SK-N-SH (cell line): Measurements from ENCODE around the gene CHD9. TPM values are rescaled to one million over a fixed set of nuclear protein-coding genes. Genes with fewer than 3 reads are reported as not detected.
A peak's percentile ranks its signal among the peaks of the same experiment; 100 is the strongest.

Source experiments
- CTCF ChIA-PET: fragments of 300-600, 350-600 bp; formaldehyde crosslinking; extraction: SDS; loops from one replicate; lab custom pipeline; 2021; lab: Yijun Ruan, JAX
- POLR2A ChIA-PET: fragments of 350-600 bp; sonication (Branson Sonifier 250); formaldehyde crosslinking; extraction: SDS; loops from one replicate; lab custom pipeline; 2020; ENCODE audit warnings: antibody characterized with exemption, inconsistent platforms; lab: Yijun Ruan, JAX
- DNase-seq: peaks from one replicate; pipeline ENCODE4 v3.0.0; 2012
- H2AFZ ChIP-seq: fragments of 200-600 bp; sonication (generic); 2 replicates; pipeline ENCODE4 v1.8.1; 2016; ENCODE audit warnings: antibody characterized with exemption, mild to moderate bottlenecking, low read depth
- H3F3A ChIP-seq: fragments of 200-600 bp; sonication (generic); replicated peaks from 2 replicates; pipeline ENCODE3; 2016; ENCODE audit warnings: antibody characterized with exemption, mild to moderate bottlenecking; ENCODE audit not compliant: insufficient read depth
- H3K27ac ChIP-seq, 2 experiments: fragments of 200-500 bp in 1 of 2; fragments of 200-600 bp in 1 of 2; sonication (Bioruptor generic) in 1 of 2; sonication (generic), shearing (Covaris generic) in 1 of 2; 2 replicates each; pipeline versions ENCODE4 v1.5.1 to v1.6.1; 2014 to 2016; ENCODE audit warnings: low read depth in 2 of 2, inconsistent platforms in 1 of 2, low read length in 1 of 2, mild to moderate bottlenecking in 1 of 2, mixed read lengths in 1 of 2
- H3K27me3 ChIP-seq: fragments of 200-600 bp; sonication (generic), shearing (Covaris generic); 2 replicates; pipeline ENCODE4 v1.6.1; 2016; ENCODE audit warnings: mixed run types; ENCODE audit not compliant: insufficient read depth
- H3K36me3 ChIP-seq, 2 experiments: fragments of 200-500 bp in 1 of 2; fragments of 200-600 bp in 1 of 2; sonication (Bioruptor generic) in 1 of 2; sonication (generic) in 1 of 2; replicated peaks in 1 of 2; 2 replicates each; pipeline versions ENCODE3 to v1.5.1; 2014 to 2016; ENCODE audit warnings: low read length in 1 of 2, mild to moderate bottlenecking in 1 of 2; ENCODE audit not compliant: insufficient read depth in 2 of 2, control insufficient read depth in 1 of 2
- H3K4me1 ChIP-seq, 2 experiments: fragments of 200-500 bp in 1 of 2; fragments of 200-600 bp in 1 of 2; sonication (Bioruptor generic) in 1 of 2; sonication (generic), shearing (Covaris generic) in 1 of 2; 2 replicates each; pipeline versions ENCODE4 v1.5.1 to v1.6.1; 2014 to 2016; ENCODE audit warnings: low read depth in 1 of 2, low read length in 1 of 2, mixed run types in 1 of 2; ENCODE audit not compliant: insufficient read depth in 2 of 2, control insufficient read depth in 1 of 2
- H3K4me2 ChIP-seq: fragments of 200-600 bp; sonication (generic), shearing (Covaris generic); 2 replicates; pipeline ENCODE4 v1.6.1; 2017; ENCODE audit warnings: mixed run types
- H3K4me3 ChIP-seq, 2 experiments: fragments of 200-500 bp in 1 of 2; fragments of 200-600 bp in 1 of 2; sonication (Bioruptor generic) in 1 of 2; sonication (generic), shearing (Covaris generic) in 1 of 2; 2 replicates each; pipeline versions ENCODE4 v1.5.1 to v1.8.1; 2014 to 2016; ENCODE audit warnings: low read depth in 2 of 2, inconsistent platforms in 1 of 2, low read length in 1 of 2, mild to moderate bottlenecking in 1 of 2, mixed read lengths in 1 of 2, moderate library complexity in 1 of 2
- H3K79me2 ChIP-seq: fragments of 200-600 bp; sonication (generic); 2 replicates; pipeline ENCODE4 v1.8.1; 2017; ENCODE audit warnings: mild to moderate bottlenecking; ENCODE audit not compliant: insufficient read depth
- H3K9ac ChIP-seq: fragments of 200-600 bp; sonication (generic); 2 replicates; pipeline ENCODE4 v1.6.1; 2017; ENCODE audit warnings: mixed run types
- H3K9me2 ChIP-seq: fragments of 200-600 bp; sonication (generic); 2 replicates; pipeline ENCODE4 v1.6.1; 2017; ENCODE audit warnings: mixed run types
- H3K9me3 ChIP-seq: fragments of 200-600 bp; sonication (generic); 2 replicates; pipeline ENCODE4 v1.6.1; 2017; ENCODE audit warnings: mixed run types, mild to moderate bottlenecking, moderate library complexity
- H4K20me1 ChIP-seq: fragments of 200-600 bp; sonication (generic); 2 replicates; pipeline ENCODE4 v1.6.1; 2017; ENCODE audit warnings: mild to moderate bottlenecking, mixed run types; ENCODE audit not compliant: insufficient read depth
- CHD2 ChIP-seq: fragments of 150-350 bp; IDR thresholded peaks from 2 replicates; pipeline ENCODE4 v1.6.1; 2018; ENCODE audit warnings: low read length; ENCODE audit not compliant: partially characterized antibody
- EZH2phosphoT487 ChIP-seq: fragments of 200-600 bp; sonication (generic); IDR thresholded peaks from 2 replicates; pipeline ENCODE4 v1.6.1; 2017; ENCODE audit warnings: low read depth, mixed run types, mild to moderate bottlenecking, antibody characterized with exemption, moderate library complexity, borderline replicate concordance
- FOSL2 ChIP-seq: IDR thresholded peaks from 2 replicates; pipeline ENCODE4 v1.4.0; 2012; ENCODE audit warnings: low read depth, mild to moderate bottlenecking, moderate library complexity, borderline replicate concordance
- FOXJ3 ChIP-seq: sonication (generic); formaldehyde crosslinking; IDR thresholded peaks from 2 replicates; pipeline ENCODE4 v1.5.1; 2020; ENCODE audit warnings: mild to moderate bottlenecking, missing genetic modification reagents
- FOXM1 ChIP-seq: IDR thresholded peaks from 2 replicates; pipeline ENCODE4 v1.4.0; 2012; ENCODE audit warnings: low read depth, mild to moderate bottlenecking
- GABPA ChIP-seq: IDR thresholded peaks from 2 replicates; pipeline ENCODE4 v1.4.0; 2012; ENCODE audit warnings: low read depth, mild to moderate bottlenecking
- IRF3 ChIP-seq: fragments of 150-350 bp; IDR thresholded peaks from 2 replicates; pipeline ENCODE4 v1.6.1; 2016; ENCODE audit warnings: mild to moderate bottlenecking, low read depth, low read length
- JUND ChIP-seq: IDR thresholded peaks from 2 replicates; pipeline ENCODE4 v1.4.0; 2012
- NFIC ChIP-seq: IDR thresholded peaks from 2 replicates; pipeline ENCODE4 v1.4.0; 2012; ENCODE audit warnings: borderline replicate concordance
- NRF1 ChIP-seq: IDR thresholded peaks from 2 replicates; pipeline ENCODE4 v1.6.1; 2012; ENCODE audit warnings: low read depth, mild to moderate bottlenecking, low read length
- RCOR1 ChIP-seq: fragments of 150-350 bp; IDR thresholded peaks from 2 replicates; pipeline ENCODE4 v1.6.1; 2017; ENCODE audit warnings: antibody characterized with exemption, low read length
- RXRA ChIP-seq: IDR thresholded peaks from 2 replicates; pipeline ENCODE4 v1.4.0; 2012; ENCODE audit warnings: low read depth, mild to moderate bottlenecking, borderline replicate concordance
- SIN3A ChIP-seq: IDR thresholded peaks from 2 replicates; pipeline ENCODE4 v1.6.1; 2012; ENCODE audit warnings: low read depth, mild to moderate bottlenecking, low read length, moderate library complexity, borderline replicate concordance
- TAF1 ChIP-seq: IDR thresholded peaks from 2 replicates; pipeline ENCODE4 v1.6.1; 2012; ENCODE audit warnings: low read depth, mild to moderate bottlenecking, low read length, moderate library complexity, borderline replicate concordance
- TEAD4 ChIP-seq: IDR thresholded peaks from 2 replicates; pipeline ENCODE4 v1.4.0; 2012; ENCODE audit warnings: mild to moderate bottlenecking, borderline replicate concordance; ENCODE audit not compliant: insufficient read depth
- USF1 ChIP-seq: IDR thresholded peaks from 2 replicates; pipeline ENCODE4 v1.4.0; 2012; ENCODE audit warnings: low read depth, borderline replicate concordance
- USF2 ChIP-seq: fragments of 150-350 bp; IDR thresholded peaks from 2 replicates; pipeline ENCODE4 v1.6.1; 2017; ENCODE audit warnings: antibody characterized with exemption, low read length, low read depth, borderline replicate concordance
- ZBTB33 ChIP-seq: IDR thresholded peaks from 2 replicates; pipeline ENCODE4 v1.4.0; 2012; ENCODE audit warnings: low read depth, borderline replicate concordance
- WGBS: methylation state at CpG from one replicate; pipeline ENCODE4 v1.1.6; 2017; ENCODE audit warnings: low lambda C conversion rate; 5-methylcytosine and 5-hydroxymethylcytosine counted together
- polyA plus RNA-seq, 3 experiments: library from polyadenylated mRNA; depleted of rRNA; stranded (reverse); fragments of >200 nt; gene quantifications; 2 replicates each; pipeline ENCODE4 v1.2.3, GENCODE V29; 2012

Gene CHD9
- polyA plus RNA-seq, 1 of the 3 experiments (the other 2 are of a cell fraction): 6.2 TPM

- Histone ChIP-seq H3K27ac (peak overlapping the region; percentile 99), H3K9me2 (no peaks in the 10 kb centered on the region), H3K9ac (peak overlapping the region; percentile 74; the same call in 1 of the 2 replicates), H3K9me3 (no peaks in the 10 kb centered on the region), H3K36me3 (peaks cover 0 to 3% of the 10 kb centered on the region in 2 experiments), H3K79me2 (peaks cover 68% of the 10 kb centered on the region), H3K4me1 (peaks cover 17 to 25% of the 10 kb centered on the region in 2 experiments), H3K27me3 (no peaks in the 10 kb centered on the region), H2AFZ (peak overlapping the region; percentile 37; the same call in 1 of the 2 replicates), H4K20me1 (no peaks in the 10 kb centered on the region), H3K4me3 (peak overlapping the region; percentile 36 to 61), H3F3A (peaks cover 38% of the 10 kb centered on the region), H3K4me2 (peak overlapping the region; percentile 82)
- no peak for DNase-seq
- no peak for TF ChIP-seq RCOR1
- peak; percentile 2; the same call in 1 of the 2 replicates for TF ChIP-seq JUND
- WGBS: 51% methylated on average over 9 of the region's 9 CpGs
- ChIA-PET POLR2A (interaction anchor here (0.7 to 4.7 kb wide), 7 partner anchors 8 to 45 kb away, joined by 3 to 58 read pairs (median 16); partner anchors contain the start of gene CHD9), CTCF (interaction anchor here (0.8 to 3.4 kb wide), 8 partner anchors 15 to 57 kb away, joined by 3 to 31 read pairs (median 4); partner anchors contain the start of gene CHD9)
These were observed 45.4 kb downstream of the CHD9 start for GRCh38 chr16:53100131-53100748.

- Histone ChIP-seq H3K27me3 (no peaks in the 10 kb centered on the region), H3K4me1 (peaks cover 17 to 25% of the 10 kb centered on the region in 2 experiments), H3K4me2 (no peak overlapping the region), H3K9ac (no peak overlapping the region), H3K79me2 (peaks cover 69% of the 10 kb centered on the region), H3K36me3 (peaks cover 0 to 3% of the 10 kb centered on the region in 2 experiments), H3K4me3 (no peak overlapping the region), H3K9me3 (no peaks in the 10 kb centered on the region), H3F3A (peaks cover 38% of the 10 kb centered on the region), H4K20me1 (no peaks in the 10 kb centered on the region), H2AFZ (no peak overlapping the region), H3K27ac (peak overlapping the region; percentile 99; a peak in 3 of 4 replicates), H3K9me2 (no peaks in the 10 kb centered on the region)
- 100% methylated on average over 1 of the region's 1 CpG for WGBS
- ChIA-PET POLR2A (interaction anchor here (0.7 to 4.7 kb wide), 4 partner anchors 10 to 46 kb away, joined by 3 to 32 read pairs (median 17); partner anchors contain the start of gene CHD9), CTCF (interaction anchor here (0.6 to 3.4 kb wide), 4 partner anchors 29 to 613 kb away, joined by 3 to 31 read pairs (median 6); partner anchors contain the start of gene CHD9)
- TF ChIP-seq NRF1: no peak
- no peak for TF ChIP-seq ZBTB33
- no peak for TF ChIP-seq GABPA
- TF ChIP-seq FOXM1: no peak
- TF ChIP-seq RXRA: no peak
- TF ChIP-seq FOSL2: no peak
- no peak for TF ChIP-seq FOXJ3 (CRISPR knock-in tag)
- TF ChIP-seq TEAD4: no peak
- TF ChIP-seq USF1: no peak
- no peak for TF ChIP-seq USF2
- TF ChIP-seq EZH2phosphoT487: no peak
- TF ChIP-seq JUND: no peak
- no peak for TF ChIP-seq SIN3A
- no peak for TF ChIP-seq IRF3
- TF ChIP-seq NFIC: no peak
- no peak for TF ChIP-seq TAF1
- no peak for TF ChIP-seq CHD2
- no peak for DNase-seq
These were observed 46.1 kb downstream of the CHD9 start for GRCh38 chr16:53100889-53101288.
